NOMO-1 treated with dmso at 0.1 percent for 144 hours (cell line): ENCODE results near the gene LTBR.

ENCODE experiments used
- DNase-seq: peaks from one replicate; lab custom pipeline; 2025; ENCODE audit not compliant: unreplicated experiment; lab: John Stamatoyannopoulos, UW

Gene LTBR

DNA sequence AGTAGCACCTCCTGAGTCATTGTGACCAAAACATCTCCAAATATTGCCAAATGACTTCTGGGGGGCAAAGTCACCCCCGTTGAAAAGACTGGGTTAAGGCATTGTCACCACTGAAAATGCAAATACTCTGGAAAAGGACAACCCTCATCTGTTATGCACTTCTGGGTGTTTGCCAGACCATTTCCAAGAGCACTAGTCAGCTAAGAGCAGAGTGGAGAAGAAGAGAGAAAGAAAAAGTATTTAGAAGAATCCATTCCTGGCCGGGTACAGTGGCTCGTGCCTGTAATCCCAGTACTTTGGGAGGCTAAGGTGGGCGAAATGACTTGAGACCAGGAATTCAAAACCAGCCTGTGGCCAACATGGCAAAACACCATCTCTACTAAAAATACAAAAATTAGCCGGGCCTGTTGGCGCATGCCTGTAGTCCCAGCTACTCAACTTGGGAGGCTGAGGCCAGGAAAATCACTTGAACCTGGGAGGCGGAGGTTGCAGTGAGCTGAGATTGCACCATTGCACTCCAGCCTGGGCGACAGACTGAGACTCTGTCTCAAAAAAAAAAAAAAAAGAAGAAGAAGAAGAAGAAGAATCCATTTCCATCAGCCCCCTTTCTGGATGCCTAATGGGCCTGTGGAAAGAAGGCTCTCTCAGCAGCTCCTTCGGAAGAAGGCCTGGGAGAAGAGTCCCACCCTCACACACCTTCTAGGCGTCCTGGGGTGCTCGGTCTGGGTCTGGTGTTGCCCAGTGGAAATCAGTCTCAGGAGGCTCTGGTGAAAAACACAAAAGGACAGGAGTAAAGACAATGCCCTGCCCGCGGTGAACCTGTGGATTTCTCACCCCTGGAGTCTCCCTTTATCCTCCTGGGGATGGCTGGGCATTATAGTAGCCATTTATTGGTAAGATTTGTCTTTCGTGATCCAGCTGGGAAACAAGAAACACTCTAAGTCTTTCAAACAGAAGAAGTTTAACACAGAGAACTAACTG, 3.5 kb upstream of the LTBR start:
- DNase-seq, result no peak

DNA sequence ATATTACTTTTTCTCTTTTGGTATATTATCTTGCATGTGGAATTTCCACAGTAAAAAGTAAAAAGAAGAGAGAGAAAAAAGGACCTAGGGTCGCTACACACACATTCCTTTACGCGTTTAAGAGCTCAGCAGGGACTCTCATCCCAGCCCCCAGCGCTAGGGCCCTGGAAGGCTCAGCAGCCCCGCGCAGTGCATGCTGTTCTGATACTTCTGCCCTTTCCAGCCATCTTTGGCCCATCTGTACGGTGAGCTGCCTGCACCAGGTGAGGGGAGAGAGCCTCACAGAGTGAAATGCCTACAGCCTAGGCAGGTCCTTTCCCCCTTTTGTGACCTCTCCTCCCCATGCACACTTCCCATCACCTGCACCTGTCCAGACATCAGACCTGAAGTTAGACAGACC, 1.6 kb upstream of the LTBR start:
- DNase-seq, result no peak

DNA sequence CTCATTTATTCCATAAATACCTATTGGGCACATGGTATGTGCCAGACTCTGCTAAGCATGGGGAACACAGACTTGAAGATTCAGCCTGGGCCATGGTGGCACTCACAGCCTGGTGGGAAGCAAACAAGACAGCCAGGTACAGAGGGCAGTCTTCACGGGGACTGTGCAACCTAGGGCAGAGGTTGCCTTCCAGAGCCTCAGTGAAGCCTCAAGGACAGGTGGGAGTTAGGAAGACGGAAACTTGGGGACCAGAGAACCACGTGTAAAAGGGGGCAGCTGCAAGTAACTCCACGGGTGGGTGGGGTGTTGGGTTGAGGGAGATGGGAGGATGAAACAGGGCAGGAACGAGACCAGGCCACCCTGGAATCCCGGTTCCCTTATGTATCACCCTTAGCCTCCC, 980 bp upstream of the LTBR start:
- DNase-seq, result no peak

- DNase-seq, result no peak
These were observed 806 bp downstream of the LTBR start for GRCh38 chr12:6384499-6385436.

DNA sequence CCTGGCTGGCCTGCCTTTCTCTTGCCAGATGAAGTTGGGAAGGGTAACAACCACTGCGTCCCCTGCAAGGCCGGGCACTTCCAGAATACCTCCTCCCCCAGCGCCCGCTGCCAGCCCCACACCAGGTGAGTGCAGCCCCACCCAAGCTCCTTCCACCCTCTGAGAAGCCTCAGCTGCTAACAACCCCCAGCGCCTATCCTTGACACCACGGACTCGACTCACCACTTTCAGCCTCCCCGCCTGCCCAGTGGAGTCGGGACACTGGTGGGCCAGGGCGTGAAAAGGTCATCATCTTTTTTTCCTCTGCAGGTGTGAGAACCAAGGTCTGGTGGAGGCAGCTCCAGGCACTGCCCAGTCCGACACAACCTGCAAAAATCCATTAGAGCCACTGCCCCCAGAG, 2.1 kb downstream of the LTBR start:
- no peak for DNase-seq

- DNase-seq, result no peak
These were observed 2.5 kb downstream of the LTBR start for GRCh38 chr12:6386491-6386890.

DNA sequence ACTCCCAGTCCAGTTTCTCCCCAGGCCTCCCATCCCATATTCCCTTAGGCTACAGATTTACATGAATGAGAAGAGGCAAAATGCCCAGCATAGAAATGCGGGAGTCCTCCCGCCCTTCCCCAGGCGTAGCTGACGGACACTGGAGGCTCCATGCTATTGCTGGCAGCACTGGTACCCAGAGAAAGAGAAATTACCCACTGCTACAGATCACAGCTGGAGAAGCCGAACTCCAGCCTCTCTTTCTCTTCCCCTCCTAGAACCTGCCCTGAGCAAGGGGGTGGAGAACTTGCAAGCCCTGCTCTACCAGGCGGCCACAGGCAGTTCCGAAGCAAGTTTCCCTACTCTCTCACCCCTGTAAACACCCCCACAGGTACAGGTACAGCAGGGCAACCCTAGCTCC, 3.6 kb downstream of the LTBR start:
- no peak for DNase-seq

GRCh38 chr12:6390084-6390799, 6.3 kb downstream of the LTBR start:
- DNase-seq, result no peak

- DNase-seq, result no peak
These were observed 7.1 kb downstream of the LTBR start for GRCh38 chr12:6391013-6391412.

DNA sequence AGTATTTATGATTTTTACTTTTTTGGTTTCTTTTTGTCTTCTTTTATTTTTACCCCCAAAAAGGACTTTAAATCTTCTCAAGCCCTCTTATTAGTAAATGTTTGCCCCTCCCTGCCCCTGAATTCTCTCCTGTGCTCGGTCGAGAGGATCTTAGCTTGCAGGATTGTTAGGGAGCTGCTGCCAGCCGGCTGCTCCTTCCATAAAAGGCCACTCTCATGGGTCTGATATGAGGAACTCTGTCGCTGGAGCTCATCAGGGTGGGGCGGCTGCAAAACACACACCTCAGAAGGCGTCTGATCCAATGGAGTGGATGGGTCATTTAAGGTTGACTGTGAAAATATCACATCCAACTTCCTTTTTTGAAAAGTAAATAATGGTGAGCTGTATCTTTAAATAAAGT, 8.5 kb downstream of the LTBR start:
- peak; percentile 51 for DNase-seq

DNA sequence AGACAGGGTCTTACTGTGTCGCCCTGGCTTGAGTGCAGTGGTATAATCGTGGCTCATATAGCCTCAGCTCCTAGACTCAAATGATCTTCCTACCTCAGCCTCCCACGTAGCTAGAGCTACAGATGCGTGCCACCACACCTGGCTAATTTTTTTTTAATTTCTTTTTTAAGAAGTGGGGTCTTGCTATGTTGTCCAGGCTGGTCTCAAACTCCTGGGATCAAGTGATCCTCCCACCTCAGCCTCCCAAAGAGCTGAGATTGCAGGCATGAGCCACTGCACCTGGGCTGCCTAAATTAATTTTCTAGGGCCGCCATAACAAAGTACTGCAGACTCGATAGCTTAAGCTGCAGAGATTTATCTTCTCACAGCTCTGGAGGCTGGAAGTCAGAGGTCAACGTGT, 9.1 kb downstream of the LTBR start:
- no peak for DNase-seq

GRCh38 chr12:6394398-6394797, 10.4 kb downstream of the LTBR start:
- no peak for DNase-seq

GRCh38 chr12:6396031-6396430, 12.1 kb downstream of the LTBR start:
- no peak for DNase-seq

GRCh38 chr12:6399884-6400644, 16.1 kb downstream of the LTBR start:
- DNase-seq, result no peak

DNA sequence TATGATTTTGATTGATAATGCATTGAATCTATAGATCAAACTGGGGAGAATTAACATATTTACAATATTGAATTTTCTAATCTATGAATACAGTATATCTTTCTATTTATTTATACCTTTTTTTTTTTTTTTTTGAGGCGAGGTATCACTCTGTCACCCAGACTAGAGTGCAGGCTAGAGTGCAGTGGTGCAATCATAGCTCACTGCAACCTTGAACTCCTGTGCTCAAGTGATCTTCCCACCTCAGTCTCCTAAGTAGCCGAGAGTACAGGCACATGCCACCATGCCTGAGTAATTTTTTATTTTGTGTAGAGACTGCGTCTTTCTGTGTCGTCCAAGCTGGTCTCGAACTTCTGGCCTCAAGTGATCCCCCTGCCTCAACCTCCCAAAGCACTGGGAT, 20.4 kb downstream of the LTBR start:
- no peak for DNase-seq

DNA sequence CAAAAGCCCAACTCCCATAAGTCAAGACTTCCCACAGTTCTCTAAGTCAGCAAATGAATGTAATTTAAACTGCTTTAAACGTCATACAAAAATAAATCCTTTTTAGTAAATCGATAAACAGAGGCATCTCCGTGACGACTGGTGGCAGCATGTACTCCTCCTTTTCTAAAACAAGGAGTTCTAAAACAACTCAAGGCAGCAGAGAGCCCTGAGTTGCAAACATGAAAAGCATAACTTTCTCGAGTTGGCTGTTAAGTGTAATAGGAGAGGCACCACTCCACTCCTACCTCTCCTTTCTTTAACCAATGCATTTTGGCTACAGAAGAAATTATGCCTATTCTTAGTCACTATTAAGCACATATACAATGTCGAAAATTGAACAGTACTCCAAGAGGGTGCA, 22.0 kb downstream of the LTBR start:
- no peak for DNase-seq

- no peak for DNase-seq
These were observed 23.4 kb downstream of the LTBR start for GRCh38 chr12:6407236-6407954.

GRCh38 chr12:6416596-6416995, 32.6 kb downstream of the LTBR start:
- DNase-seq, result peak; percentile 95

- no peak for DNase-seq
These were observed 34.8 kb downstream of the LTBR start for GRCh38 chr12:6418796-6419195.

- no peak for DNase-seq
These were observed 36.4 kb downstream of the LTBR start for GRCh38 chr12:6420364-6420763.
